ENCODE results near the gene ARNT2.
A peak's percentile ranks its signal among the peaks of the same experiment; 100 is the strongest.

DNA sequence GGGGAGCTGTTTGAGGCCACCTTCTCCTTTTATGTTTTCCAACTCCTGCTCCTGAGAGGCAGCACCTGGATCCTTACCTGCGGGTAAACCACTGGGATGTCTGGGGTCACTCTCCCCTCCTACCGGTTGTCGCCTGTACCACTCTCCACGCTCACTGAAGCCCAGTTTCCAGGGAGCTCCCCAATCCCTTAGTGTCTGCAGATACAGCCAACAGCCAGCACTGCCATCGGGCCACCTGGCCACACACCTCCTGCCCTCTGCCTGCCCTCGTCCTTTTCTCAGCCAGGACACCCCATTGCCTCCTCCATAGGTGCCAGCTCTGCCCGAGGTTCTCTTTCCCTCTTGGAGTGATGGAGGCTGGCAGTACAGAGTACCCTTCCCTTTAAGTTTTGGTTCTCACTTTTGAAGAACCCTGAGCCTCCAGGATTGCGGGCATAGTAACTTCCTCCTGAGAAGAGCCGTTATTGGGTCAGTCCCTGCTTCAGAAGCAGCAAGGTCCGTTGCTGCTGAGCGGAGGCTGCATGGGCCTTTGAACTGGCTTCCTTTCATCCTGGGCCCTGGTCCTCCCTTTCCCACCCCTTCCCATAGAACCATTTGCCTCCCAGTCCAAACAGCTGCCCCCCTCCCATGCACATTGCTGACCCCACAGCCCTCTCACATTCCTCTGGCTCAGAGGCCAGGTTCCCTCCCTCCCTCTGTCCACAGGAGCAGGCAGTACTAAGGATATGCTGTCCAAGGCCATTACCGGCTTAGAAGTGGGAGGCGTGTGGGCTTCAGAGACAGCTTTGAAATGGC, 30.9 kb downstream of the ARNT2 start:
- TF ChIP-seq ZBTB42 (CRISPR knock-in tag; IDR thresholded peaks at IDR 0.05) (no peak), ZBTB21 (CRISPR knock-in tag; IDR thresholded peaks at IDR 0.05) (no peak), MAZ (IDR thresholded peaks at IDR 0.05; ENCODE audit: borderline replicate concordance, low read depth, low read length) (no peak), MAZ (CRISPR knock-in tag; IDR thresholded peaks at IDR 0.05; ENCODE audit: low read depth) (no peak), ZNF841 (CRISPR knock-in tag; IDR thresholded peaks at IDR 0.05; ENCODE audit: borderline replicate concordance) (no peak), TCF7 (IDR thresholded peaks at IDR 0.05; ENCODE audit: low read depth) (0 out of 2 replicates have a peak, but pooled peaks have one; percentile 42), RFX1 (IDR thresholded peaks at IDR 0.05) (no peak), GZF1 (CRISPR knock-in tag; IDR thresholded peaks at IDR 0.05) (no peak), EP300 (IDR thresholded peaks at IDR 0.05; ENCODE audit: low read depth in 2 of 2, low read length in 2 of 2) (peak in 1 of 2 experiments; percentile 38; a peak in 1 of 4 replicates), EP300 (CRISPR knock-in tag; IDR thresholded peaks at IDR 0.05; ENCODE audit: borderline replicate concordance) (no peak), ZNF460 (CRISPR knock-in tag; IDR thresholded peaks at IDR 0.05; ENCODE audit: borderline replicate concordance) (no peak), ZNF12 (CRISPR knock-in tag; IDR thresholded peaks at IDR 0.05) (no peak)
- TF ChIP-seq, protein P1, sequence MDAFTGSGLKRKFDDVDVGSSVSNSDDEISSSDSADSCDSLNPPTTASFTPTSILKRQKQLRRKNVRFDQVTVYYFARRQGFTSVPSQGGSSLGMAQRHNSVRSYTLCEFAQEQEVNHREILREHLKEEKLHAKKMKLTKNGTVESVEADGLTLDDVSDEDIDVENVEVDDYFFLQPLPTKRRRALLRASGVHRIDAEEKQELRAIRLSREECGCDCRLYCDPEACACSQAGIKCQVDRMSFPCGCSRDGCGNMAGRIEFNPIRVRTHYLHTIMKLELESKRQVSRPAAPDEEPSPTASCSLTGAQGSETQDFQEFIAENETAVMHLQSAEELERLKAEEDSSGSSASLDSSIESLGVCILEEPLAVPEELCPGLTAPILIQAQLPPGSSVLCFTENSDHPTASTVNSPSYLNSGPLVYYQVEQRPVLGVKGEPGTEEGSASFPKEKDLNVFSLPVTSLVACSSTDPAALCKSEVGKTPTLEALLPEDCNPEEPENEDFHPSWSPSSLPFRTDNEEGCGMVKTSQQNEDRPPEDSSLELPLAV (CRISPR knock-in tag; conservative IDR thresholded peaks at IDR 0.05; ENCODE audit: low read depth) = no peak
- TF ChIP-seq, protein P2, sequence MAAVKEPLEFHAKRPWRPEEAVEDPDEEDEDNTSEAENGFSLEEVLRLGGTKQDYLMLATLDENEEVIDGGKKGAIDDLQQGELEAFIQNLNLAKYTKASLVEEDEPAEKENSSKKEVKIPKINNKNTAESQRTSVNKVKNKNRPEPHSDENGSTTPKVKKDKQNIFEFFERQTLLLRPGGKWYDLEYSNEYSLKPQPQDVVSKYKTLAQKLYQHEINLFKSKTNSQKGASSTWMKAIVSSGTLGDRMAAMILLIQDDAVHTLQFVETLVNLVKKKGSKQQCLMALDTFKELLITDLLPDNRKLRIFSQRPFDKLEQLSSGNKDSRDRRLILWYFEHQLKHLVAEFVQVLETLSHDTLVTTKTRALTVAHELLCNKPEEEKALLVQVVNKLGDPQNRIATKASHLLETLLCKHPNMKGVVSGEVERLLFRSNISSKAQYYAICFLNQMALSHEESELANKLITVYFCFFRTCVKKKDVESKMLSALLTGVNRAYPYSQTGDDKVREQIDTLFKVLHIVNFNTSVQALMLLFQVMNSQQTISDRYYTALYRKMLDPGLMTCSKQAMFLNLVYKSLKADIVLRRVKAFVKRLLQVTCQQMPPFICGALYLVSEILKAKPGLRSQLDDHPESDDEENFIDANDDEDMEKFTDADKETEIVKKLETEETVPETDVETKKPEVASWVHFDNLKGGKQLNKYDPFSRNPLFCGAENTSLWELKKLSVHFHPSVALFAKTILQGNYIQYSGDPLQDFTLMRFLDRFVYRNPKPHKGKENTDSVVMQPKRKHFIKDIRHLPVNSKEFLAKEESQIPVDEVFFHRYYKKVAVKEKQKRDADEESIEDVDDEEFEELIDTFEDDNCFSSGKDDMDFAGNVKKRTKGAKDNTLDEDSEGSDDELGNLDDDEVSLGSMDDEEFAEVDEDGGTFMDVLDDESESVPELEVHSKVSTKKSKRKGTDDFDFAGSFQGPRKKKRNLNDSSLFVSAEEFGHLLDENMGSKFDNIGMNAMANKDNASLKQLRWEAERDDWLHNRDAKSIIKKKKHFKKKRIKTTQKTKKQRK (IDR thresholded peaks at IDR 0.05; ENCODE audit: low read length) = no peak
- TF ChIP-seq, protein P3, sequence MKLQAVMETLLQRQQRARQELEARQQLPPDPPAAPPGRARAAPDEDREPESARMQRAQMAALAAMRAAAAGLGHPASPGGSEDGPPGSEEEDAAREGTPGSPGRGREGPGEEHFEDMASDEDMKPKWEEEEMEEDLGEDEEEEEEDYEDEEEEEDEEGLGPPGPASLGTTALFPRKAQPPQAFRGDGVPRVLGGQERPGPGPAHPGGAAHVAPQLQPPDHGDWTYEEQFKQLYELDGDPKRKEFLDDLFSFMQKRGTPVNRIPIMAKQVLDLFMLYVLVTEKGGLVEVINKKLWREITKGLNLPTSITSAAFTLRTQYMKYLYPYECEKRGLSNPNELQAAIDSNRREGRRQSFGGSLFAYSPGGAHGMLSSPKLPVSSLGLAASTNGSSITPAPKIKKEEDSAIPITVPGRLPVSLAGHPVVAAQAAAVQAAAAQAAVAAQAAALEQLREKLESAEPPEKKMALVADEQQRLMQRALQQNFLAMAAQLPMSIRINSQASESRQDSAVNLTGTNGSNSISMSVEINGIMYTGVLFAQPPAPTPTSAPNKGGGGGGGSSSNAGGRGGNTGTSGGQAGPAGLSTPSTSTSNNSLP (IDR thresholded peaks at IDR 0.05; ENCODE audit: low read depth, low read length) = no peak
- TF ChIP-seq, protein P4, sequence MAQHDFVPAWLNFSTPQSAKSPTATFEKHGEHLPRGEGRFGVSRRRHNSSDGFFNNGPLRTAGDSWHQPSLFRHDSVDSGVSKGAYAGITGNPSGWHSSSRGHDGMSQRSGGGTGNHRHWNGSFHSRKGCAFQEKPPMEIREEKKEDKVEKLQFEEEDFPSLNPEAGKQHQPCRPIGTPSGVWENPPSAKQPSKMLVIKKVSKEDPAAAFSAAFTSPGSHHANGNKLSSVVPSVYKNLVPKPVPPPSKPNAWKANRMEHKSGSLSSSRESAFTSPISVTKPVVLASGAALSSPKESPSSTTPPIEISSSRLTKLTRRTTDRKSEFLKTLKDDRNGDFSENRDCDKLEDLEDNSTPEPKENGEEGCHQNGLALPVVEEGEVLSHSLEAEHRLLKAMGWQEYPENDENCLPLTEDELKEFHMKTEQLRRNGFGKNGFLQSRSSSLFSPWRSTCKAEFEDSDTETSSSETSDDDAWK (CRISPR knock-in tag; IDR thresholded peaks at IDR 0.05) = no peak

Measured in HepG2 (cell line).